SK-N-SH (cell line): ENCODE results near the gene ARID5A. TPM values are rescaled to one million over a fixed set of nuclear protein-coding genes. Genes with fewer than 3 reads are reported as not detected.

Source experiments
- CTCF ChIA-PET: fragments of 300-600, 350-600 bp; formaldehyde crosslinking; extraction: SDS; loops from one replicate; lab custom pipeline; 2021; lab: Yijun Ruan, JAX
- POLR2A ChIA-PET: fragments of 350-600 bp; sonication (Branson Sonifier 250); formaldehyde crosslinking; extraction: SDS; loops from one replicate; lab custom pipeline; 2020; ENCODE audit warnings: antibody characterized with exemption, inconsistent platforms; lab: Yijun Ruan, JAX
- DNase-seq: peaks from one replicate; pipeline ENCODE4 v3.0.0; 2012
- H2AFZ ChIP-seq: fragments of 200-600 bp; sonication (generic); 2 replicates; pipeline ENCODE4 v1.8.1; 2016; ENCODE audit warnings: antibody characterized with exemption, mild to moderate bottlenecking, low read depth
- H3F3A ChIP-seq: fragments of 200-600 bp; sonication (generic); replicated peaks from 2 replicates; pipeline ENCODE3; 2016; ENCODE audit warnings: antibody characterized with exemption, mild to moderate bottlenecking; ENCODE audit not compliant: insufficient read depth
- H3K27ac ChIP-seq, 2 experiments: fragments of 200-500 bp in 1 of 2; fragments of 200-600 bp in 1 of 2; sonication (Bioruptor generic) in 1 of 2; sonication (generic), shearing (Covaris generic) in 1 of 2; 2 replicates each; pipeline versions ENCODE4 v1.5.1 to v1.6.1; 2014 to 2016; ENCODE audit warnings: low read depth in 2 of 2, inconsistent platforms in 1 of 2, low read length in 1 of 2, mild to moderate bottlenecking in 1 of 2, mixed read lengths in 1 of 2
- H3K27me3 ChIP-seq: fragments of 200-600 bp; sonication (generic), shearing (Covaris generic); 2 replicates; pipeline ENCODE4 v1.6.1; 2016; ENCODE audit warnings: mixed run types; ENCODE audit not compliant: insufficient read depth
- H3K36me3 ChIP-seq, 2 experiments: fragments of 200-500 bp in 1 of 2; fragments of 200-600 bp in 1 of 2; sonication (Bioruptor generic) in 1 of 2; sonication (generic) in 1 of 2; replicated peaks in 1 of 2; 2 replicates each; pipeline versions ENCODE3 to v1.5.1; 2014 to 2016; ENCODE audit warnings: low read length in 1 of 2, mild to moderate bottlenecking in 1 of 2; ENCODE audit not compliant: insufficient read depth in 2 of 2, control insufficient read depth in 1 of 2
- H3K4me1 ChIP-seq, 2 experiments: fragments of 200-500 bp in 1 of 2; fragments of 200-600 bp in 1 of 2; sonication (Bioruptor generic) in 1 of 2; sonication (generic), shearing (Covaris generic) in 1 of 2; 2 replicates each; pipeline versions ENCODE4 v1.5.1 to v1.6.1; 2014 to 2016; ENCODE audit warnings: low read depth in 1 of 2, low read length in 1 of 2, mixed run types in 1 of 2; ENCODE audit not compliant: insufficient read depth in 2 of 2, control insufficient read depth in 1 of 2
- H3K4me2 ChIP-seq: fragments of 200-600 bp; sonication (generic), shearing (Covaris generic); 2 replicates; pipeline ENCODE4 v1.6.1; 2017; ENCODE audit warnings: mixed run types
- H3K4me3 ChIP-seq, 2 experiments: fragments of 200-500 bp in 1 of 2; fragments of 200-600 bp in 1 of 2; sonication (Bioruptor generic) in 1 of 2; sonication (generic), shearing (Covaris generic) in 1 of 2; 2 replicates each; pipeline versions ENCODE4 v1.5.1 to v1.8.1; 2014 to 2016; ENCODE audit warnings: low read depth in 2 of 2, inconsistent platforms in 1 of 2, low read length in 1 of 2, mild to moderate bottlenecking in 1 of 2, mixed read lengths in 1 of 2, moderate library complexity in 1 of 2
- H3K79me2 ChIP-seq: fragments of 200-600 bp; sonication (generic); 2 replicates; pipeline ENCODE4 v1.8.1; 2017; ENCODE audit warnings: mild to moderate bottlenecking; ENCODE audit not compliant: insufficient read depth
- H3K9ac ChIP-seq: fragments of 200-600 bp; sonication (generic); 2 replicates; pipeline ENCODE4 v1.6.1; 2017; ENCODE audit warnings: mixed run types
- H3K9me2 ChIP-seq: fragments of 200-600 bp; sonication (generic); 2 replicates; pipeline ENCODE4 v1.6.1; 2017; ENCODE audit warnings: mixed run types
- H3K9me3 ChIP-seq: fragments of 200-600 bp; sonication (generic); 2 replicates; pipeline ENCODE4 v1.6.1; 2017; ENCODE audit warnings: mixed run types, mild to moderate bottlenecking, moderate library complexity
- H4K20me1 ChIP-seq: fragments of 200-600 bp; sonication (generic); 2 replicates; pipeline ENCODE4 v1.6.1; 2017; ENCODE audit warnings: mild to moderate bottlenecking, mixed run types; ENCODE audit not compliant: insufficient read depth
- CHD2 ChIP-seq: fragments of 150-350 bp; IDR thresholded peaks from 2 replicates; pipeline ENCODE4 v1.6.1; 2018; ENCODE audit warnings: low read length; ENCODE audit not compliant: partially characterized antibody
- ELF1 ChIP-seq: IDR thresholded peaks from 2 replicates; pipeline ENCODE4 v1.4.0; 2012
- EP300 ChIP-seq, 2 experiments: IDR thresholded peaks; 2 replicates each; pipeline versions ENCODE4 v1.4.0 to v1.6.1; 2012; ENCODE audit warnings: borderline replicate concordance in 1 of 2, low read depth in 1 of 2, low read length in 1 of 2
- EZH2phosphoT487 ChIP-seq: fragments of 200-600 bp; sonication (generic); IDR thresholded peaks from 2 replicates; pipeline ENCODE4 v1.6.1; 2017; ENCODE audit warnings: low read depth, mixed run types, mild to moderate bottlenecking, antibody characterized with exemption, moderate library complexity, borderline replicate concordance
- FOSL2 ChIP-seq: IDR thresholded peaks from 2 replicates; pipeline ENCODE4 v1.4.0; 2012; ENCODE audit warnings: low read depth, mild to moderate bottlenecking, moderate library complexity, borderline replicate concordance
- FOXM1 ChIP-seq: IDR thresholded peaks from 2 replicates; pipeline ENCODE4 v1.4.0; 2012; ENCODE audit warnings: low read depth, mild to moderate bottlenecking
- GABPA ChIP-seq: IDR thresholded peaks from 2 replicates; pipeline ENCODE4 v1.4.0; 2012; ENCODE audit warnings: low read depth, mild to moderate bottlenecking
- IRF3 ChIP-seq: fragments of 150-350 bp; IDR thresholded peaks from 2 replicates; pipeline ENCODE4 v1.6.1; 2016; ENCODE audit warnings: mild to moderate bottlenecking, low read depth, low read length
- MEF2A ChIP-seq: IDR thresholded peaks from 2 replicates; pipeline ENCODE4 v1.4.0; 2012; ENCODE audit warnings: low read depth, borderline replicate concordance
- NFIC ChIP-seq: IDR thresholded peaks from 2 replicates; pipeline ENCODE4 v1.4.0; 2012; ENCODE audit warnings: borderline replicate concordance
- NRF1 ChIP-seq: IDR thresholded peaks from 2 replicates; pipeline ENCODE4 v1.6.1; 2012; ENCODE audit warnings: low read depth, mild to moderate bottlenecking, low read length
- POLR2AphosphoS5 ChIP-seq: IDR thresholded peaks from 2 replicates; pipeline ENCODE4 v1.6.1; 2012; ENCODE audit warnings: low read depth, low read length
- RFX5 ChIP-seq: IDR thresholded peaks from 2 replicates; pipeline ENCODE4 v1.6.1; 2012; ENCODE audit warnings: mild to moderate bottlenecking, improper control_type of control experiment, low read length
- RXRA ChIP-seq: IDR thresholded peaks from 2 replicates; pipeline ENCODE4 v1.4.0; 2012; ENCODE audit warnings: low read depth, mild to moderate bottlenecking, borderline replicate concordance
- SIN3A ChIP-seq: IDR thresholded peaks from 2 replicates; pipeline ENCODE4 v1.6.1; 2012; ENCODE audit warnings: low read depth, mild to moderate bottlenecking, low read length, moderate library complexity, borderline replicate concordance
- TAF1 ChIP-seq: IDR thresholded peaks from 2 replicates; pipeline ENCODE4 v1.6.1; 2012; ENCODE audit warnings: low read depth, mild to moderate bottlenecking, low read length, moderate library complexity, borderline replicate concordance
- TCF12 ChIP-seq: IDR thresholded peaks from 2 replicates; pipeline ENCODE4 v1.4.0; 2012
- TEAD4 ChIP-seq: IDR thresholded peaks from 2 replicates; pipeline ENCODE4 v1.4.0; 2012; ENCODE audit warnings: mild to moderate bottlenecking, borderline replicate concordance; ENCODE audit not compliant: insufficient read depth
- YY1 ChIP-seq: IDR thresholded peaks from 2 replicates; pipeline ENCODE4 v1.4.0; 2012; ENCODE audit warnings: low read depth, mild to moderate bottlenecking
- ZBTB33 ChIP-seq: IDR thresholded peaks from 2 replicates; pipeline ENCODE4 v1.4.0; 2012; ENCODE audit warnings: low read depth, borderline replicate concordance
- WGBS: methylation state at CpG from one replicate; pipeline ENCODE4 v1.1.6; 2017; ENCODE audit warnings: low lambda C conversion rate; 5-methylcytosine and 5-hydroxymethylcytosine counted together
- polyA plus RNA-seq, 3 experiments: library from polyadenylated mRNA; depleted of rRNA; stranded (reverse); fragments of >200 nt; gene quantifications; 2 replicates each; pipeline ENCODE4 v1.2.3, GENCODE V29; 2012
- TF ChIP-seq, protein P1 (sequence below): IDR thresholded peaks from 2 replicates; pipeline ENCODE4 v1.4.0; 2012; ENCODE audit warnings: low read depth

ARID5A gene
- polyA plus RNA-seq, 1 of the 3 experiments (the other 2 are of a cell fraction): 3.3 TPM

GRCh38 chr2:96549466-96549785 is 12.9 kb downstream of the ARID5A start (continued):
- no peak for TF ChIP-seq EZH2phosphoT487
- TF ChIP-seq ELF1: no peak
- TF ChIP-seq TEAD4: no peak
- no peak for TF ChIP-seq SIN3A

DNA sequence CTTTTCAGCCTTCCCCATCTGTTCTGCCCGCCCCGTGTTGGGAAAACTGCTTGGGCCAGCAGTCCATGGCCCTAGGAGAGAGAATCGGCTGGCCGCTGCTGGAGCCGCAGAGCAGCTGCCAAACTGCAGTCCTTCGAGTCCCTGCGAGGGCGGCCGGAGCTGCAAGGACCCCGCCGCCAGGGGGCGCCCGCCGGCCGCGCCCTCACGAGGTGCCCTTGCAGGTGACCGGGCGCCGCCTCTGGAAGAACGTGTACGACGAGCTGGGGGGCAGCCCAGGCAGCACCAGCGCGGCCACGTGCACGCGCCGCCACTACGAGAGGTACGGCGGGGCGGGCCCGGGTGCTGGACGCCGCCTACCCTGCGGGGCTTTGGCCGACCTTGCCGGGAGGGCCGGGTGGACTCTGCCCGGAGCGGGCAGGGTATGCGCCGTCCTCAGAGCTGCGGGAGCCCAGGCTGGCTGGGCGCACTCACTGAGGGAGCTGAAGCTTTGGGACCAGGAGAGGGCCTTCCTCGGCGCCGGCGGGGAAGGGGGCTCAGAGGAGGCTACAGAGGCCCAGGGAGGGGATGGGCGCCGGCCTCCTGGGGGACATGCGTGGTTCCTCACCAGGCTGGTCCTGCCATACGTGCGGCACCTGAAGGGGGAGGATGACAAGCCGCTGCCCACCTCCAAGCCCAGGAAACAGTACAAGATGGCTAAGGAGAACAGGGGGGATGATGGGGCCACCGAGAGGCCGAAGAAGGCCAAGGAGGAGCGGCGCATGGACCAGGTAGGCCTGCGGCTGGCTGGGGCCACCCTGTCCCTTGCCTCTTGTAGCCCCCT is 13.6 kb downstream of the ARID5A start:
- Histone ChIP-seq H3K4me3 (no peak overlapping the region), H3K27ac (no peak overlapping the region), H3K36me3 (peaks cover 0 to 6% of the 10 kb centered on the region in 2 experiments), H3K4me1 (peaks cover 0 to 3% of the 10 kb centered on the region in 2 experiments; a peak in 1 of 4 replicates), H3K4me2 (no peak overlapping the region), H3K9me2 (no peaks in the 10 kb centered on the region), H3K9ac (no peak overlapping the region), H2AFZ (no peak overlapping the region), H3F3A (peaks cover 6% of the 10 kb centered on the region), H3K9me3 (no peaks in the 10 kb centered on the region), H4K20me1 (no peaks in the 10 kb centered on the region), H3K79me2 (no peaks in the 10 kb centered on the region), H3K27me3 (no peaks in the 10 kb centered on the region)
- TF ChIP-seq TCF12: no peak
- WGBS: 87% methylated on average over 32 of the region's 61 CpGs
- ChIA-PET POLR2A (no interaction called here), CTCF (interaction anchor here (1.0 to 1.2 kb wide), 2 partner anchors 40 to 257 kb away, joined by 3 read pairs; no protein-coding TSS in a partner anchor)
- peak; percentile 22 for DNase-seq

DNA sequence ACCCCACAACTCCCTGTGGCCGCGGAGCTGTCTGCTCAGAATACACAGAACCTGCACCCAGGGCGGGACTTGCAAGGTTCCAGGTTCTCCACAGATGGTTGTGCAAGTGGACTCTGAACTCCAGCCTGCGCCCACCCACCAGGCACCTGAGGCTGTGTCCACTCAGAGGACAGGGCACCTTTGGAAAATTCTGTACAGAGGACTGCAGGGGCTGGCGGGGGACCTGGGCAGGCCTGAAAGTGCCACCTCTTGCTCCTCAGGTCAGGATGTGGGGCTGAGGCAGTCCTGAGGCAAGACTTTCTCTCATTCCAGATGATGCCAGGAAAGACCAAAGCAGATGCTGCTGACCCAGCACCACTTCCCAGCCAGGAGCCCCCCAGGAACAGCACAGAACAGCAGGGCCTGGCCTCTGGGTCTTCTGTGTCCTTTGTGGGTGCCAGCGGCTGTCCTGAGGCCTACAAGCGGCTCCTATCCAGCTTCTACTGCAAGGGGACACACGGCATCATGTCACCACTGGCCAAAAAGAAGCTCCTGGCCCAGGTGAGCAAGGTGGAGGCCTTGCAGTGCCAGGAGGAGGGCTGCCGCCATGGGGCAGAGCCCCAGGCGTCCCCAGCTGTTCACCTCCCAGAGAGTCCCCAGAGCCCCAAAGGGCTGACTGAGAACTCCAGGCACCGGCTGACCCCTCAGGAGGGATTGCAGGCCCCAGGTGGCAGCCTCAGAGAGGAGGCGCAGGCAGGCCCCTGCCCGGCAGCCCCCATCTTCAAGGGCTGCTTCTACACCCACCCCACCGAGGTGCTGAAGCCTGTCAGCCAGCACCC is 14.4 kb downstream of the ARID5A start:
- Histone ChIP-seq H3K27ac (no peak overlapping the region), H3K4me1 (peaks cover 0 to 3% of the 10 kb centered on the region in 2 experiments; a peak in 1 of 4 replicates), H3K79me2 (no peaks in the 10 kb centered on the region), H3K9me3 (no peaks in the 10 kb centered on the region), H3K27me3 (no peaks in the 10 kb centered on the region), H4K20me1 (no peaks in the 10 kb centered on the region), H3K9ac (no peak overlapping the region), H3K9me2 (no peaks in the 10 kb centered on the region), H3K4me2 (no peak overlapping the region), H2AFZ (no peak overlapping the region), H3F3A (peaks cover 6% of the 10 kb centered on the region), H3K4me3 (no peak overlapping the region), H3K36me3 (peaks cover 0 to 6% of the 10 kb centered on the region in 2 experiments)
- DNase-seq: peak; percentile 12
- TF ChIP-seq EZH2phosphoT487 (no peak), RXRA (no peak), CHD2 (no peak), NFIC (no peak), ELF1 (no peak), TAF1 (no peak), YY1 (no peak), TEAD4 (no peak), ZBTB33 (no peak), FOSL2 (no peak), TCF12 (no peak), POLR2AphosphoS5 (no peak), EP300 (IDR thresholded peaks at IDR 0.05; ENCODE audit: borderline replicate concordance in 1 of 2, low read depth in 1 of 2, low read length in 1 of 2) (no peak), GABPA (no peak), MEF2A (no peak), NRF1 (no peak), IRF3 (no peak), FOXM1 (no peak), RFX5 (no peak)
- TF ChIP-seq, protein P1, sequence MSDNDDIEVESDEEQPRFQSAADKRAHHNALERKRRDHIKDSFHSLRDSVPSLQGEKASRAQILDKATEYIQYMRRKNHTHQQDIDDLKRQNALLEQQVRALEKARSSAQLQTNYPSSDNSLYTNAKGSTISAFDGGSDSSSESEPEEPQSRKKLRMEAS: no peak
- ChIA-PET CTCF (interaction anchor here (1.2 to 6.6 kb wide), 2 partner anchors 41 to 144 kb away, joined by 3 to 91 read pairs; no protein-coding TSS in a partner anchor), POLR2A (no interaction called here)
- WGBS: 100% methylated on average over 5 of the region's 14 CpGs
